NOMO-1 (cell line): ENCODE measurements around the gene ATPAF1.
"Not testable (repeated sequence)": the region's sequence is repeated elsewhere in the genome, so short reads cannot be mapped to it uniquely, and the experiment has no call there.

Experiments used
- DNase-seq, 2 experiments: peaks; one replicate each; lab custom pipeline; 2025; ENCODE audit not compliant: unreplicated experiment in 2 of 2; lab: John Stamatoyannopoulos, UW

ATPAF1 gene

DNA sequence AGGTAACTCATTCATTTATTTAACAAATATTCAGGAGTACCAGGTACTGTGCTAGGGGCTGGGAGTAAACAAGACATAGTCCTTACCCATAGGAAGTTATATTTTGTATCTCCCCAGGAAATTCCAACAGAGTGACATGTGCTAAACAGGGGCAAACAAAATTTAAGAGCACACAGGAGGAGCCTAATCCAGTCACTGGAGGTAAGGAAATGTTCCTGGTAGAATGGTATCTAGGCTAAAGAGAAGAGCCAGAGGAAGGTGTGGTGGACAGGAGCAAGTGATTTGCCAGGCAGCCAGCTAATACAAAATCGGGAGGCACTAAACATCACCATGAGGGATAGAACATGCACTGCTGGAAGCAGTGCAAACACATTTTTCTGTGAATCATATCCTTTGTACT lies 13.9 kb upstream of the ATPAF1 start:
- no peak for DNase-seq

DNA sequence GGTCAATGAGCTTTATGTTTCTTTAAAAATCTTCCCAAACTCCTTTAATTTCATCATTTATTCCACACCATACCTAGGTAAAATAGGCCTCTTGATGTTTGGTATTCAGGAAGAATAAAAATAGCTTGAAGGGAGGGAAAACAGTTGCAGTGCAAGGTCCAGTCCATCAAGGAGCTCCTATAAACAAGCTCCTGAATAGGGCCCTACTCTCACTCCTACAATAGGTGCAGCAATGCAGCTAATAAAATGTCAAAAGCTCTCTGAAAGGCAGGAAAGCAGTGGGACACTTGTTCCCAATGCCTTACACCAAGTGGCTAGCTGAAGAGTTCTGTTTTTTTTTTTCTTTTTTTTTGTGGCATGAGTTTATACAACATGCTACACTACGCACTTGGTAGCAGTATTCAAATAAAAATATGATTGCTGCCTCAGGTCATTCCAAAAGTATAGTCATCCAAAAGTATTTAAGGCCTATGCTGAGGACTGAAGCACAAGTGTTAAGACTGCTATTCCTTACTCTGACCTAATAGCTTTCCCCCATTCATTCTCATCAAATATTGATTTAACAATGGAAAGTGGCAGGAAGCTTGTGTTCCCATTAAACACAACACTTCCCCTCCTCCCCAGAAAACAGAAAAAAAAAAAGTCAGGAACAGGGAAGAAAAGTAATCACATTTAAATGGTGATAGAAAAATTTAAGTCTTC lies 13.3 kb upstream of the ATPAF1 start:
- no peak for DNase-seq

DNA sequence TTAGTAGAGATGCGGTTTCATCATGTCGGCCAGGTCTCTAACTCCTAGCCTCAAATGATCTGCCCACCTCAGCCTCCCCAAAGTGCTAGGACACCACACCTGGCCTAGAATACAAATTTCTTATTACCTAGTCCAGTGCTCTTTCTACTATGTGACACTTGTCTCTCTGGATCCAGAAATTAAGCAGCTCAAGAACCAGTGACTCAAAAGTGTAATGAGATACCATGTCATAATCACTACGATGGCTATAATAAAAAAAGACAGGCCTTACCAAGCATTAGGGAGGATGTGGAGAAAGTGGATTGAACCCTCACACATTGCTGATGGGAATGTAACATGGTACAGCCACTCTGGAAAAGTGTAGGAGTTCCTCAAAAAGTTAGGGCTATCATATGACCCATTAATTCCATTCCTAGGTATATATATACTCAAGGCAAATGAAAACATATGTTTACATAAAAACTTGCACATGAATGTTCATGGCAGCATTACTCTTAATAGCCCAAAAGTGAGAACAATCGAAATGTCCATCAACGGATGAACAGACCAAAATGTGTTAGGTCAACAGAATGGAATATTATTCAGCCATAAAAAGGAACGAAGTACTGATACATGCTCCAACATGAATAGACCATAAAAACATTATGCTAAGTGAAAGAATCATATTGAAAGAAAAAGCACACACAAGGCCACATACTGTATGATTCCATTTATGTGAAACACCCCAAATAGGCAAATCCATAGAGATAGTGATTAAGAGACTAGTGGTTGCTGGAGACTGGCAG lies 11.8 kb upstream of the ATPAF1 start:
- DNase-seq: no peak

DNA sequence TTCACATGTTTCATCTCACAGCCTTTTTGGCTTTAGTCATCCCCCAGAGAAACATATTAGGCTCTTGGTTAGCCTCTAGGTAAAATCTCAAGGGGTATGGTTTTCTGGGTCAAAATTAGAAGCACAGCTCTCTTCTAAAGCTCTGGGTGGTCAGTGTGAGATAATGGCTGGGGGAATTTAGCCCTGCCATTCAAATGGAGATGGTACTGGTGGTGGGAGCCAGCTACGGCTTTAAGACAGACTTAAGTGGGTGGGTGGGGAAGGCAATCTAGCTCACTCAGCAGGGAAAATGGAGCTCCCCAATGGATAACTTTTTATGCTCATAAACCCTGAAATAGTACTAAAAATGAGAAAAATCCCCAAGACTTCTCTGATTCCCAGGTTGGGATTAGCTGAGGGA lies 9.2 kb upstream of the ATPAF1 start:
- DNase-seq: no peak

DNA sequence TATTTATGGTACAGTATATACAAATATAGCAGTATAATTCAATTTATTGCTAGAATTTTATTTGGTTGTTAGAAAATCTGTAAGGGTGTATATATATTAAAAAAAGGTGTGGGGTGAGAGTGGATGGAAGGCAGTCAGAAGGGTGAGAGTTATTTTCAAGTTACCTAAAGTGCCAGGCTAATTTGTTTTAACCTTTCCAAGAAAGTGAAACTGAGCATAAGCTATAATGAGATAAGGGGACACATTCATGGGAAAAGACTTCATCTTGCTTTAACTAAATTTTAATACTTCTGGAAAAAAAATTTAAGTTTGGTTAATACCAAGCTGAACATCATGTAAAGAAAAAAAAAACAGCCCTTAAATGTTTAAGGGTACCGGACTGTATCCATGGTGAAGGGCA lies 8.4 kb upstream of the ATPAF1 start:
- DNase-seq: no peak

DNA sequence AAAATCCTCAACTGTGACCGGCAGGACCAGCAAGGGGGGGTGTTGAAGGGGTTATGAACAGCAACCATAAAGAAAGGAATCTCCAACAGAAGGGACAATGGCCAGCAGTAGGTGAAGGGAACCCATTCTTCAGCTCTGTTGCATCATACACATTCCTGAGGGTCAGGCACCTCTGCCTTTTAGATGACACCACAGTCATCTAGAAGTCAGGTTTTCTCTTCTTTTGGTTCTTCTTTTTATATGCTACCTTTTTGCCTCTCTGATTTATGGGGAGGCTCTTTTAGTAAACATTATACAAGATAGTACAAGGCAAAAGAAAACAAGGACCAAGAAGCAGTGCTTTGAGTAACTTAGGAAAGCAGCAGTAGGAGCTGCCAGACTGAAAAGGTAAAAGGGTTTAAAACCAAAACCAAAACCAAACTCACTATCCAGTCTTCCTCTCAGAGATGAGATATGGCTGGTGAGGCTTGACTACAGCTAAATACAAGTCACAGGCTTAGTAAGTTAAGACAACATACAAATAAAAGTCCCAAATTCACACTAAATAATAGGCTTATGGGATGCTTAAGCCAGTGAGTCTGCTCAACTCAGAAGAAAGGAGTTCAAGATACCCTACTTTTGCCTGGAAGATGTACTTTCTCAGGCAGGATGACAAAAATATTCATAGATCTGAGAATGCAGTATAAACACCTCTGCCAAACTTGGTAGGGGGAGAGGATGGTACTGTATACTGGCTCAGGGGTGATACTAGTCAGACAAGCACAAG lies 7.6 kb upstream of the ATPAF1 start:
- no peak for DNase-seq

DNA sequence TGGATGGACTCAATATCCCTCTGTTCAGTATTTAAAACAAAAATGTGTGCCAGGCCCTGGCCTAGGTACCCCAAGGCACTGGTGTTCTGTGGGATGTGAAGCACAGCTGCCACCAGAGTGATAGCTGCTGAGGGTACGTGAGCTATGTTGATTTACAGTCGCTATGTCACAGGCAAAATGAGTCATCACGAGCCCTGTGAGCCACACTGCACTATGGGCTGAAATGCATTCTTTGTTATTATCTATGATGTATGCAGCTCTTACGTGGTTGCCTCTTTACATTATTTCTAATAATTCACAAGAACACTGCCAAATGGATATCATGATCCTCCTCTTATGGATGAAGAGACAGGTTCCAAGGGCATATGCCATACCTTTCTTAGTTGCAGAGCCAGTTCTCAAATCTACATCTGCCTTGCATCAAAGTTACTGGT lies 5.6 kb upstream of the ATPAF1 start:
- DNase-seq: no peak

DNA sequence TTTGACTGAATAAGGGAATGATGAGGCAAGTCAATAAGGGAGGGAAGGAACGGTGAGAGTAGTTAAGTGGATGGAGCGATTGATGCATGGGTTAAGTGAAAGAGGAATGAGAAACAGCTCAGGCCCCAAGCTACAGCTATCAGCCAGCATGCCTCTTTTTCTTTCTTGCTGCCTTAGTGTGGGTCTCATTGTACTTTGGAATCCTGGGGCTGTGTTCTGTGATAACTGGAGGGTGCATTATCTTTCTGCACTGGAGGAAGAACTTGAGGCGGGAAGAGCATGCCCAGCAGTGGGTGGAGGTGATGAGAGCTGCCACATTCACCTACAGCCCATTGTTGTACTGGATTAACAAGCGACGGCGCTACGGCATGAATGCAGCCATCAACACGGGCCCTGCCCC lies 4.5 kb upstream of the ATPAF1 start:
- DNase-seq: no peak

DNA sequence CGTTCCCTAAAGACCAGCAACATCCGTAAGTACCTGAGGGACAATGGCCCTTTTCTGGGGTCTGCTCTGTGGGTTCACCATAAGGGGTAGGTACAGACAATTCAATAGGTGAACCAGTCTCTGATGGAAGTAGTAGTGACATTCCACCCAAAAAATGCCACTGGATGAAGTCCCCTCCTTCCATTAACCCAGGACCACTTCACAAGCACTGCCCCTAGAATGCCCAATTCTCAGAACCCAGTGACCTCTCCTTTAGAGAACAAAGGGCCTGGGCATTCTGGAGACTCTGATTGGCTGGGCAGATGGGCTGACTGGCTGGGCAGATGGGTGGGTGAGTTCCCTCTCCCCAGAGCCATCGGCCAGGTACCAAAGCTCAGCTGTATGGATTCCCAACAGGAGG lies 3.4 kb upstream of the ATPAF1 start, which contains the start of gene TEX38:
TEX38 (plus strand) TSS at position 301 of the 400 bp plus-strand sequence; CDS start at position 382, 81 bp downstream.
- no peak for DNase-seq

DNA sequence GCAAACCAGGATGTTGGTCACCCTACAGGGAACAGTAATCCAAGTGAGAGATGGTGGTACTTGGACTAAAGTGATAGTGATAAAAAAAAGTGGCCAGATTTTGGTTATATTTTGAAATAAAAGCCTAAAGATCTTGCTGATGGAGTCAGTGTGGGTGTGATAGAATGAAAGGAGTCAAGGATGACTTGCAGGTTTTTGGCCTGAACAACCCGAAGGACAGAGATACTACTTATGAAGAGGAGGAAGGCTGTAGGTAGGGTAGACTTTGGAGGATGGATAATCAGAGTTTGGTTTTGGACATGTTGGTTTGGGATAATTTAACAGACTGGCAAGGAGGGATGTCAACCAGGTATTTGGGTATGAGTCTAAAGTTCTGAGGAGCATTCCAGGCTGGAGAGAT lies 2.0 kb upstream of the ATPAF1 start:
- DNase-seq: no peak

DNA sequence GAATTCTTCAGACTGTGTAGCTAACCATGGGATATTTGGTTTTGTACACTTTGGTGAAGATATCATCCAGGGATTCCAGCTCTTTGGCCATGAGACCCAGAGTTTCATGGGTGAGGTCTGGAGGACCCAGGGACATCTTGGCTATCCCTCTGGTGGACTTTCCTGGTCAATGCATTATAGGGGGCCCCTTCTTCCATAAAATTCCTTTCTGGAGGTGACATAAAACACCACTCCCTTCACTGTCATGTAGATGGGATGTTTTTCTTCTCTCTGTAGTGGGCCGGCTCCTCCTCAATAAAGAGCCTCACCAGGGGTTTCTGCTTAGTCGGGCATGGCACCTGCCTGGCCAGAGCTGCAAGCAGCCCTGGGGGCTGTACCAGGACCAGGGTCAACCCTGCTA lies 2.2 kb downstream of the ATPAF1 start:
- DNase-seq: no peak

DNA sequence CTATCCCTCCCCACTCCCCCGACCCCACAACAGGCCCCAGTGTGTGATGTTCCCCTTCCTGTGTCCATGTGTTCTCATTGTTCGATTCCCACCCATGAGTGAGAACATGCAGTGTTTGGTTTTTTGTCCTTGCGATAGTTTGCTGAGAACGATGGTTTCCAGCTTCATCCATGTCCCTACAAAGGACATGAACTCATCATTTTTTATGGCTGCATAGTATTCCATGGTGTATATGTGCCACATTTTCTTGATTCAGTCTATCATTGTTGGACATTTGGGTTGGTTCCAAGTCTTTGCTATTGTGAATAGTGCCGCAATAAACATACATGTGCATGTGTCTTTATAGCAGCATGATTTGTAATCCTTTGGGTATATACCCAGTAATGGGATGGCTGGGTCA lies 5.2 kb downstream of the ATPAF1 start:
- not testable (repeated sequence) for DNase-seq

DNA sequence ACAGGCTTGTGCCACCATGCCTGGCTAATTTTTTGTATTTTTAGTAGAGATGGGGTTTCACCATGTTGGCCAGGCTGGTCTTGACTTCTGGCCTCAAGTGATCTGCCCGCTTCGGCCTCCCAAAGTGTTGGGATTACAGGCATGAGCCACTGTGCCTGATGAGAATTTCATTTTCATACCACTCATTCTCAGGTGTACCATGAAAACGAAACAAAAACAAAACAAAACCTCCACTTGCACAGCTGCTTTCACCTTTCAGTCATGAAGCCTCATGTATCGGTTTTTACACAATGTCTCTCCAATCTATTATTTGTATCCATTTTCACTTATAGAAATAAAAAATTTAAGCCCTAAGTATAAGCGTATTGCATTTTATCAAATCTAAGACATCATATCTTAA lies 8.0 kb downstream of the ATPAF1 start:
- DNase-seq: not testable (repeated sequence)

DNA sequence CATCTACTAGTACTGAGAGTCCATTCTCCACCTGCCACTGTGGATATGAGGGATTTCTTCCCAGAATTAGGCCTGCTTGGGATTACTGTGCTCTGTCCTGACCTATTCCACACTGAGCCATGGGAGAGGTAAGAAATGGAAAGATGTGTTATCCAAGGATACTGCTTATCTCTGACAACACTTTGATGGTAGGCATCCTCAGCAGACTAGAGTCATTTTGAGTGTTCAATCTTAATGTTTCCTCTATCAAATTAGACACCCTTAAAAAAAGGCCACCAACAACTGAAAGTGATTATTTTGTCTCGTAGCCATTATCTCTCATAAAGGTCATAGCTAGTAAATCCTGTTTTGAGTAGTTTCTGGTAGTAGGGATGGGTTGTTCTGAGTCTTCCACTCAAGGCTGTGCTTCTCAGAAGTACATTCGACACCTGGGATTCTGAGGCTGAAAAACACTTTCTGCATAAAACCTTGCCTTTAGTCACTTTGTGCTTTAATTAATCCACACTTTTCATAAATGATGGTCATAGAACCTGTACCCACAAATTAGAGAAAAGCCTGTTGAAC lies 8.8 kb downstream of the ATPAF1 start:
- DNase-seq: no peak

DNA sequence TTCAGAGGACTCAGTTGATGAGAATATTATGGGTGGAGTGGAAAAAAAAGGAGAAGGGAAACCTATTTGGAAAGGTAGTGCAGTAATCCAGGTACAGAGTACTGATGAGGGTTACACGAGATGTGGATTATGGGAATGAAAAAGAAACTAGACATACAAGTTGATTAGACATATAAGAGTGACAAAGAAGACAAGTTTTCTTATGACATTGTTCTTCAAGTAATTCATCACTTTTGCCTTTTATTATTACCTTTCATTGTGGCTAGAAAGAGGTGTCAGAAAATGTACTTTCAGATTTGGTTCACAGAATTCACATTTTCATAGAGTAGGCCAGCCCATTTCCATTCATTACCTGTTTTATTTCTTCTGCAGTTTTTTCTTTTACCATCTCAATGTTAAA lies 10.4 kb downstream of the ATPAF1 start:
- no peak for DNase-seq

DNA sequence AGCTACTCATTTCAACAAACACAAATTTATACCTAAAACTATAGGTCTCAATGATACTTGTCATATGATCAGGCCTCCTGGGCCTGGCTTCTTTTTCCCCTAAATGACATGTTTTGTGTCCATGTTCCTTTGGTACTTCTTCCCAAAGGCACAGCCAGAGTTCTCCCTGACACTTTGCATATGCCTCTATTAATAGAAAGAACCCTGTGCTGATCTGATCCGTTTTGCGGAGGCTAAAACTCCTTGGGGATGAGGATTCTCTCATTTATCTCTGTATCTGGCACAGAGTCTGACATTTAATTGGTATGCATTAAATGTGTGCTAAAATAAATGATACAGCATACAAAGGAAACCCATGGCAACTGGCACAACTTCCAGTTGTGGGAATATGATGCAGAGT lies 11.5 kb downstream of the ATPAF1 start:
- no peak for DNase-seq

DNA sequence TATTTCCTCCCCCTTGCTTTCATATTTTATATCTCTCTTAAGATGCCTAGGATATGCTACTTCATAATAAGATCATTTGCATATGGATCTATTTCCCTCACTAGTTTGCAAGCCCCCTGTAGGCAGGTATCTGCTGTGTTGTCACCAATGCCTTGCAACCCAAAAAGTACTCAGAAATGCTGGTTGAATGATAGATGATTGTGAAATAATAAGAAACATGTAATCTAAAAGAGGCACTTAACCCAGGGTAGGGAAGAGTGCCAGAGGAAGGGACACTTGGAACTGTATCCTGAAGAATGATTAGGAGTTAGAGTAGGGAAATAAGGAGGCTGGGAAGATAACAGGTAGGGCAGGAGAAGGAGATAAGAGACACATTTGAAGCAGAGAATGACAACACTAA lies 12.3 kb downstream of the ATPAF1 start:
- no peak for DNase-seq

DNA sequence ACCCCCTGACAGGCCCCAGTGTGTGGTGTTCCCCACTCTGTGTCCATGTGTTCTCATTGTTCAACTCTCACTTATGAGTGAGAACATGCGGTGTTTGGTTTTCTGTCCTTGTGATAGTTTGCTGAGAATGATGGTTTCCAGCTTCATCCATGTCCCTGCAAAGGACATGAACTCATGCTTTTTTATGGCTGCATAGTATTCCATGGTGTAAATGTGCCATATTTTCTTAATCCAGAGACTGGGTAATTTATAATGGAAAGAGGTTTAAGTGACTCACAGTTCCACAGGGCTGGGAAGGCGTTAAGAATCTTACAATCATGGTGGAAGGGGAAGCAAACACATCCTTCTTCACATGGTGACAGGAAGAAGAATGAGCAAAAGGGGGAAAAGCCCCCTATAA lies 13.5 kb downstream of the ATPAF1 start:
- not testable (repeated sequence) for DNase-seq

DNA sequence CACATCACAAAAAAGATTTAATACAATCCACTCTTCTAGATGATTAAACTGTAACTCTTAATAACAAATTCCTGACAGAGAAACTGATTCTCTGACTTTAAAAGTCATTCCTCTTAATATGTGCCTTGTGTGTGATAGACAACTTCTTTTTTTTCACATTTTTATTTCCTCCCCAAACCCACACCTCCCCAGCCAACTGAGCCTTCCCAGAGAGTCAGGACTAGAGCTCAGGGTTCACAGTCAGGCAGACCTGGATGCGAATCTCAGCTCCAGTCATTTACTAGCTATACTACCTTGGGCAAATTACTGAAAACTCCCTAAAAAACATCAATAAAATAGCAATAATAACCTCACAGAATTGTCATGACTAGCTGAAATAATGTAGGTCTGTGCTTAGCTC lies 14.2 kb downstream of the ATPAF1 start:
- DNase-seq: no peak

DNA sequence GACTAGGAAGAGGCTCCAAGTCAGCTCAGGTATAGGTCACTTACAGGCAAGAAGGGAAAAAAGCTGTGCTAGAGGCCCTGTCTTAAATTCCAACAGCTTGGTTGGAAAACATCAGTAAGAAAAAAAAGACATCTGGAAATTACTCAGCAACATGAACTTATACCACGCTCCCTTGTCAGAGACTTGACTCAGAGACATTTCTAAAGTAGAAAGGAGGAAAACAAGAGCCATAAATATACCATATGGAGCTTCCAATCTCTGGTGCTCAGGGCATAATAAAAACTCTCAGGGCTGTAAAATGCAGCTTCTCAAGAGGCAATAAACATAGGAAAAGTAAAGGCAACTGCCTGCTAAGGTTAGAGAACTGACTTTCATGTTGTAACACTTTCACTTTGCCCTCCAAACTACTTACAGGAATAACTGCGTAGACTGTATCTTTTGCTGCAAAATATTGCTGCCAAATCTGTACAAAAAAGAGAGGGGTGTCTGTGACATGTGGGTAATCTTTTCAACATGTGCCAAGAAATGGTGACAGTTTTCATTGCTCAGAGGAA lies 14.7 kb downstream of the ATPAF1 start:
- DNase-seq: no peak
